ENCODE data around the gene CADM2. TPM values are rescaled to one million over a fixed set of nuclear protein-coding genes. Genes with fewer than 3 reads are reported as not detected.

CADM2 gene
- total RNA-seq, 1 experiment from 2014 or later: not detected

DNA sequence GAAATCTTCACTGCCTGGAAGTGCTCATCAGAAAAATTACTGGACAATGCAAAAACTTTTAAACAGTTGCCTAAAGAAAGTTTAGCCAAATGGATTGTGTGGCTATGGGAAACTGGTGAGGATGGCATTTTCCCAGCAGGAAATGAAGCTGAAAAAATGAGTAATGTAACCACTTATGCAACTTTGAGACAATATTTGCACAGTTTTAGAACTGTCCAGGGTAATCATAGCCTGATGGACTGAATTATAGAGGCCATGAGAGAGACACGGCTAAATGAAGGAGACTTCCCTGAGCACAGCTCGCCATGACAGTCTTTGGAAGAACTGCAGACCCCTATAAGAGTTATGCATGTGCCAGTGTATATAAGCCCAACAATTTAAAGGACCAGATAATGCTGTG is 1150.6 kb downstream of the CADM2 start:
- no peak for DNase-seq (ENCODE audit: low read depth)

All from LHCN-M2 (cell line).